Activated naive CD4-positive, alpha-beta T cell treated with anti-CD3 and anti-CD28 coated beads for 36 hours (primary cell): ENCODE results near the gene ARL15. TPM values are rescaled to one million over a fixed set of nuclear protein-coding genes. Genes with fewer than 3 reads are reported as not detected.

Experiments
- CTCF ChIA-PET: fragments of 350-600 bp; sonication (Branson Sonifier 250); formaldehyde crosslinking; loops from one replicate; lab custom pipeline; 2021; ENCODE audit warnings: antibody characterized with exemption; lab: Charles Lee
- DNase-seq: peaks from one replicate; pipeline ENCODE4 v3.0.0-alpha.2; 2020
- H3K27ac Mint-ChIP-seq: one replicate; pipeline ENCODE4 v1.8.0; 2021; ENCODE audit warnings: mild to moderate bottlenecking, mixed read lengths
- H3K27me3 Mint-ChIP-seq: one replicate; pipeline ENCODE4 v1.8.0; 2021; ENCODE audit warnings: low read depth, mixed read lengths
- H3K36me3 Mint-ChIP-seq: one replicate; pipeline ENCODE4 v1.8.0; 2021; ENCODE audit warnings: low read depth, mixed read lengths
- H3K4me1 Mint-ChIP-seq: one replicate; pipeline ENCODE4 v1.8.0; 2021; ENCODE audit warnings: low read depth, mixed read lengths
- H3K4me3 Mint-ChIP-seq: one replicate; pipeline ENCODE4 v1.8.0; 2021; ENCODE audit warnings: mild to moderate bottlenecking, moderate library complexity, mixed read lengths
- H3K9me3 Mint-ChIP-seq: one replicate; pipeline ENCODE4 v1.8.0; 2021; ENCODE audit warnings: mixed read lengths
- intact Hi-C: fragments of 100-400 bp; cut with micrococcal nuclease; formaldehyde crosslinking; loops from one replicate; pipeline ENCODE4 v1.15.1; 2023
- total RNA-seq, 2 experiments: library from RNA; stranded (reverse); gene quantifications; one replicate each; pipeline ENCODE4 v1.2.3, GENCODE V29; 2021

Gene ARL15
- total RNA-seq, 2 experiments from 2014 or later = 6.7 to 7.0 TPM

DNA sequence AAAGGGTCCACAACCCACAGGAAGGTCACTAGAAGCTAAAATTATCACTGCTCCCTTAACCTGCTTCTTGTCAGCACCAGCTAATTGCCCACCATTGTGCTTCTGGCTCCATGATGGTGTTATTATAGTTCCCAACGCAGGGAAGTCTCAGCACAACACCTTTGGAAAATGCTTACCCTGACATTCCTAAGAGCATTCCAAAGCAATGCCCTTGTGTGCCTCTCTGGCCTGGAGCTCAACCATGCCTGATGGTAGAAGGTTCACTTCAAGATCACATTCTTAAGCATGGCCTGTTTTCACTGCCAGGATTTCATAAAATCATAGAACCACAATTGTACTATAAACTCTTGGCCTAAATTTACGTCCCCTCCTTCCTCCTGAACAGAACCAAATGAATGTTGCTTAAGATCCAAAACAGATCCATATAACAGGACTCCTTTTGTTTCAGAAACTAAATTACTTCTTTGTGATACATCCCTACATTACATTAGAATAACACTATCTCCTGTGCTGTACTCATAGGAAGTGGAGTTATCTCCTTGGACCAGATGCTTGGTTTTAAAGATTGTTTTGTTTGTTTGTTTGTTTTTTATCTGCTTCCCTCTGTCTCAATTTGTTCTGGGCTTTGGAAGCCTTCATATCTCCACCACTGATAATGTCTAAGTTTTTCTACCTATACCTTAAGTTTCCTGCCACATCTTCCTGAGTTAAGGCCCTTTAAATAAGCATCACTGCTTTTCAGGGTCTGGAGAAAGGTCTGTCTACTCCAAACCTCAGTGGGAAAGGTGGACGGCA lies 32.1 kb downstream of the ARL15 start:
- no peak overlapping the region for H3K27ac Mint-ChIP-seq
- H3K27me3 Mint-ChIP-seq = no peaks in the 10 kb centered on the region
- H3K4me3 Mint-ChIP-seq = no peak overlapping the region
- intact Hi-C loops = no loop called here
- H3K9me3 Mint-ChIP-seq = peaks cover 1% of the 10 kb centered on the region
- no peak for DNase-seq
- H3K36me3 Mint-ChIP-seq = peaks cover 17% of the 10 kb centered on the region
- CTCF ChIA-PET = no interaction called here
- peaks cover 6% of the 10 kb centered on the region for H3K4me1 Mint-ChIP-seq

DNA sequence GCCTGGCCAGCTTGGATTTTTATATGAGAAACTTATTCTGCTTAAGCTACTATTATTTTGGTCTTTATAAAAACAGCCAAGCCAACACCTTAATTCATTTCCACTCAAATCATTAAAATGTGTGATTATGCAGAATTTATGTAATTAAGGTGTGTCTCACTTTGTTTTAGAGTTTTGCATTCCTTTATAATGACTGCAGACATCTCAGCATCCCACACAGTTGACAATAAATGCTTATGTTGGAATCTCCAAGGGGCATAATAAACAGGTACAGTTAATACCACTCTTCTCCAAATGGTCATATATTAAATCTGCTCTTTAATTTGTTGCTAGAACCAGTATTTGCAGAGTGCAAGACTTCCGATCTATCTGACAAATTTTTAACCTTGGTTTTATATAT lies 34.3 kb downstream of the ARL15 start:
- CTCF ChIA-PET = no interaction called here
- Mint-ChIP-seq H3K4me1 (peaks cover 6% of the 10 kb centered on the region), H3K9me3 (no peaks in the 10 kb centered on the region), H3K27me3 (no peaks in the 10 kb centered on the region), H3K4me3 (no peak overlapping the region), H3K36me3 (peaks cover 15% of the 10 kb centered on the region), H3K27ac (no peak overlapping the region)
- no peak for DNase-seq
- intact Hi-C loops = no loop called here

GRCh38 chr5:54275361-54275760 lies 35.0 kb downstream of the ARL15 start:
- peaks cover 16% of the 10 kb centered on the region for H3K36me3 Mint-ChIP-seq
- H3K4me1 Mint-ChIP-seq = peaks cover 6% of the 10 kb centered on the region
- intact Hi-C loops = no loop called here
- no peak overlapping the region for H3K27ac Mint-ChIP-seq
- H3K27me3 Mint-ChIP-seq = no peaks in the 10 kb centered on the region
- no peak for DNase-seq
- CTCF ChIA-PET = no interaction called here
- no peak overlapping the region for H3K4me3 Mint-ChIP-seq
- H3K9me3 Mint-ChIP-seq = peaks cover 2% of the 10 kb centered on the region

- peaks cover 2% of the 10 kb centered on the region for H3K9me3 Mint-ChIP-seq
- peaks cover 6% of the 10 kb centered on the region for H3K4me1 Mint-ChIP-seq
- no peak overlapping the region for H3K4me3 Mint-ChIP-seq
- H3K27ac Mint-ChIP-seq = no peak overlapping the region
- no peak for DNase-seq
- peaks cover 13% of the 10 kb centered on the region for H3K36me3 Mint-ChIP-seq
- CTCF ChIA-PET = no interaction called here
- intact Hi-C loops = no loop called here
- no peaks in the 10 kb centered on the region for H3K27me3 Mint-ChIP-seq
Measured at GRCh38 chr5:54274944-54275343, 35.4 kb downstream of the ARL15 start.

- intact Hi-C loops = no loop called here
- CTCF ChIA-PET = no interaction called here
- Mint-ChIP-seq H3K9me3 (peaks cover 4% of the 10 kb centered on the region), H3K27ac (no peak overlapping the region), H3K27me3 (no peaks in the 10 kb centered on the region), H3K4me1 (peaks cover 6% of the 10 kb centered on the region), H3K4me3 (no peak overlapping the region), H3K36me3 (peaks cover 12% of the 10 kb centered on the region)
- no peak for DNase-seq
Measured at GRCh38 chr5:54273715-54274114, 36.7 kb downstream of the ARL15 start.

- no peak overlapping the region for H3K4me3 Mint-ChIP-seq
- peaks cover 4% of the 10 kb centered on the region for H3K9me3 Mint-ChIP-seq
- CTCF ChIA-PET = no interaction called here
- peaks cover 6% of the 10 kb centered on the region for H3K4me1 Mint-ChIP-seq
- H3K36me3 Mint-ChIP-seq = peaks cover 4% of the 10 kb centered on the region
- intact Hi-C loops = no loop called here
- no peaks in the 10 kb centered on the region for H3K27me3 Mint-ChIP-seq
- H3K27ac Mint-ChIP-seq = no peak overlapping the region
- DNase-seq = no peak
Measured at GRCh38 chr5:54272746-54273145, 37.6 kb downstream of the ARL15 start.

- intact Hi-C loops = no loop called here
- Mint-ChIP-seq H3K27ac (no peak overlapping the region), H3K4me1 (peaks cover 6% of the 10 kb centered on the region), H3K36me3 (peaks cover 3% of the 10 kb centered on the region), H3K4me3 (no peak overlapping the region), H3K27me3 (no peaks in the 10 kb centered on the region), H3K9me3 (peaks cover 4% of the 10 kb centered on the region)
- CTCF ChIA-PET = no interaction called here
- no peak for DNase-seq
Measured at GRCh38 chr5:54270326-54270725, 40.0 kb downstream of the ARL15 start.

DNA sequence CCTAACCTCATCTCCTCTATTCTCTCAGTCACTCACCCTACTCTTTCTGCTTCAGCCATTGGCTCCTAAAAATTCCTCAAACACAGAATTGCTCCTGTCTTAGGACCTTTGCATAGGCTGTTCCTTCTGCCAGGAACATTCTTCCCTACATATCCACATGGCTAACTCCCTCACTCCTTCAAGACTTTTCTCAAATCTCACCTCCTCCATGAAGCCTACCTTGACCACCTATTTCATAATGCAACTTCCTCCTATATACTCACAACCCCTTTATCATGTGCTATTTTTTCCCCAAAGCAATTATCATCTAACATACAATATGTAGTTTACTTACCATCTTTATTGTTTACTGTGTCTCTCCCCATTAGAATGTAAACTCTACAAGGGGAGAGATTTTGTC lies 45.8 kb downstream of the ARL15 start:
- Mint-ChIP-seq H3K36me3 (no peaks in the 10 kb centered on the region), H3K9me3 (peaks cover 2% of the 10 kb centered on the region), H3K4me1 (peaks cover 3% of the 10 kb centered on the region), H3K4me3 (no peak overlapping the region), H3K27me3 (no peaks in the 10 kb centered on the region), H3K27ac (no peak overlapping the region)
- DNase-seq = no peak
- CTCF ChIA-PET = no interaction called here
- intact Hi-C loops = no loop called here

- Mint-ChIP-seq H3K27me3 (no peaks in the 10 kb centered on the region), H3K9me3 (no peaks in the 10 kb centered on the region), H3K27ac (no peak overlapping the region), H3K4me1 (peaks cover 10% of the 10 kb centered on the region), H3K4me3 (no peak overlapping the region), H3K36me3 (no peaks in the 10 kb centered on the region)
- intact Hi-C loops = no loop called here
- DNase-seq = no peak
- CTCF ChIA-PET = no interaction called here
Measured at GRCh38 chr5:54263447-54263846, 46.9 kb downstream of the ARL15 start.

GRCh38 chr5:54261596-54261995 lies 48.8 kb downstream of the ARL15 start:
- Mint-ChIP-seq H3K4me3 (no peak overlapping the region), H3K27me3 (no peaks in the 10 kb centered on the region), H3K27ac (no peak overlapping the region), H3K36me3 (no peaks in the 10 kb centered on the region), H3K9me3 (no peaks in the 10 kb centered on the region), H3K4me1 (peaks cover 22% of the 10 kb centered on the region)
- CTCF ChIA-PET = no interaction called here
- no peak for DNase-seq
- intact Hi-C loops = no loop called here

GRCh38 chr5:54259981-54260380 lies 50.4 kb downstream of the ARL15 start:
- no peaks in the 10 kb centered on the region for H3K27me3 Mint-ChIP-seq
- peaks cover 28% of the 10 kb centered on the region for H3K4me1 Mint-ChIP-seq
- no peaks in the 10 kb centered on the region for H3K9me3 Mint-ChIP-seq
- CTCF ChIA-PET = no interaction called here
- no peak for DNase-seq
- H3K36me3 Mint-ChIP-seq = no peaks in the 10 kb centered on the region
- no peak overlapping the region for H3K27ac Mint-ChIP-seq
- intact Hi-C loops = no loop called here
- no peak overlapping the region for H3K4me3 Mint-ChIP-seq

GRCh38 chr5:54259090-54259489 lies 51.3 kb downstream of the ARL15 start:
- Mint-ChIP-seq H3K27ac (no peak overlapping the region), H3K4me3 (no peak overlapping the region), H3K36me3 (no peaks in the 10 kb centered on the region), H3K4me1 (peaks cover 28% of the 10 kb centered on the region), H3K9me3 (no peaks in the 10 kb centered on the region), H3K27me3 (no peaks in the 10 kb centered on the region)
- CTCF ChIA-PET = interaction anchor here (1.5 kb wide), 1 partner anchor 31 kb away, joined by 3 read pairs; no protein-coding TSS in a partner anchor
- no peak for DNase-seq
- intact Hi-C loops = no loop called here

GRCh38 chr5:54257366-54258118 lies 52.8 kb downstream of the ARL15 start:
- H3K4me3 Mint-ChIP-seq = no peak overlapping the region
- no peaks in the 10 kb centered on the region for H3K36me3 Mint-ChIP-seq
- H3K4me1 Mint-ChIP-seq = peaks cover 28% of the 10 kb centered on the region
- no peak overlapping the region for H3K27ac Mint-ChIP-seq
- no peaks in the 10 kb centered on the region for H3K9me3 Mint-ChIP-seq
- no peaks in the 10 kb centered on the region for H3K27me3 Mint-ChIP-seq
- CTCF ChIA-PET = interaction anchor here (0.6 to 1.5 kb wide), 5 partner anchors 9 to 1698 kb away, joined by 3 to 5 read pairs (median 3); no protein-coding TSS in a partner anchor
- DNase-seq = no peak
- intact Hi-C loops = no loop called here
